HG03135 (cell line): ENCODE data around the gene DAND5.
A peak's percentile ranks its signal among the peaks of the same experiment; 100 is the strongest.
"Not testable (repeated sequence)": the region's sequence is repeated elsewhere in the genome, so short reads cannot be mapped to it uniquely, and the experiment has no call there.

Experiments
- ATAC-seq: cut with Tn5 transposase; IDR thresholded peaks from one replicate; pipeline ENCODE4 v1.9.1; 2021; ENCODE audit warnings: mild to moderate bottlenecking, moderate library complexity; ENCODE audit not compliant: unreplicated experiment

The DAND5 gene

GRCh38 chr19:12965017-12965811 is 4.2 kb upstream of the DAND5 start:
- no peak for ATAC-seq

DNA sequence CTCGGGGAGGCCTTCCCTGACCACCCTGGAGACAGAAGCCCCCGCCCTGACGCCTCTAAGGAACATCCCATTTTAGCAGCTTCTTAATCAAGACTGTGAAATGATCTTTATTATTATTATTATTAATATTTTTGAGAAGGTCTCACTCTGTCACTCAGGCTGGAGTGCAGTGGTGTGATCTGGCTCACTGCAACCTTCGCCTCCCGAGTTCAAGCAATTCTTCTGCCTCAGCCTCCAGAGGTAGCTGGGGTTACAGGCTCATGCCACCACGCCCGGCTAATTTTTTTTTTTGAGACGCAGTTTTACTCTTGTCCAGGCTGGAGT is 3.6 kb upstream of the DAND5 start:
- no peak for ATAC-seq

- no peak for ATAC-seq
These were observed 1.5 kb upstream of the DAND5 start for GRCh38 chr19:12967907-12968306.

DNA sequence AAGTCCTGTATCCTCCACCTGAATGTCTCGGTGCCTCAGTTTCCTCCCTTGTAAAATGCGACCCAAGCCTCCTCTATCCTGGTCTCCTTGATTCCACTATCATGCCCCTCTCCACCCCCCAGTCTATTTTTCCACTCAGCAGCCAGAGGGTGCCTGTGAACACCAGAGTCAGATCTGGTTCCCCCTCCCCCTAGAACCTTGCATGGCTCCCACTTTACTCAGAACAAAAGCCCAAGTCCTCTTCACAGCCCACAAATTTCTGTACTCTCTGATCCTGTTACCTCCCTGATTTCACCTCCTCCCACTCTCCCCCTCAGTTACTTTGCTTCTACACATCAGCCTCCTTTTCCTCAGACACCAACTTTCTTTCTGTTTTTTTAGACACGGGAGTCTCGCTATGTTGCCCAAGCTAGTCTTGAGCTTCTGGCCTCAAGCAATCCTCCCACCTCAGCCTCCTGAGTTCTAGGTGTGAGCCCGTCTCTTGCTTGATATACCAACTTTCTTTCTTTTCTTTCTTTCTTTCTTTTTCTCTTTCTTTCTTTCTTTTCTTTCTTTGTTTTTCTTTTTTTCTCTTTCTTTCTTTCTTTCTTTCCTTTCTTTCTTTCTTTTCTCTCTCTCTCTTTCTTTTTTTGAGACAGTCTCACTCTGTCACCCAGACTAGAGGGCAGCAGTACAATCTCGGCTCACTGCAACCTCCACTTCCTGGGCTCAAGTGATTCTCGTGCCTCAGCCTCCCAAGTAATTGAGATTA is 869 bp downstream of the DAND5 start:
- ATAC-seq: no peak

DNA sequence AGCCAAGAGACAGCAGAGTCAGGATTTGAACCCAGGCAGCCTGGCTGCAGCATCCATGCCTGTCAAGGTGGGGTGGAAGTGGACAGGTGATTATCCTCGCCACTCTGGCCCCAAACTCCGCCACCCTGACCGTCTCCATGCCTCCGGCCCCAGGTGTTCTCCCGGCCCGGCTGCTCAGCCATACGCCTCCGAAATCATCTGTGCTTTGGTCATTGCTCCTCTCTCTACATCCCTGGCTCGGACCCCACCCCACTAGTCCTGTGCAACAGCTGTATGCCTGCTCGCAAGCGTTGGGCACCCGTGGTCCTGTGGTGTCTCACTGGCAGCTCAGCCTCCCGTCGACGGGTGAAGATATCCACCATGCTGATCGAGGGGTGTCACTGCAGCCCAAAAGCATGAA is 3.9 kb downstream of the DAND5 start:
- ATAC-seq: no peak

DNA sequence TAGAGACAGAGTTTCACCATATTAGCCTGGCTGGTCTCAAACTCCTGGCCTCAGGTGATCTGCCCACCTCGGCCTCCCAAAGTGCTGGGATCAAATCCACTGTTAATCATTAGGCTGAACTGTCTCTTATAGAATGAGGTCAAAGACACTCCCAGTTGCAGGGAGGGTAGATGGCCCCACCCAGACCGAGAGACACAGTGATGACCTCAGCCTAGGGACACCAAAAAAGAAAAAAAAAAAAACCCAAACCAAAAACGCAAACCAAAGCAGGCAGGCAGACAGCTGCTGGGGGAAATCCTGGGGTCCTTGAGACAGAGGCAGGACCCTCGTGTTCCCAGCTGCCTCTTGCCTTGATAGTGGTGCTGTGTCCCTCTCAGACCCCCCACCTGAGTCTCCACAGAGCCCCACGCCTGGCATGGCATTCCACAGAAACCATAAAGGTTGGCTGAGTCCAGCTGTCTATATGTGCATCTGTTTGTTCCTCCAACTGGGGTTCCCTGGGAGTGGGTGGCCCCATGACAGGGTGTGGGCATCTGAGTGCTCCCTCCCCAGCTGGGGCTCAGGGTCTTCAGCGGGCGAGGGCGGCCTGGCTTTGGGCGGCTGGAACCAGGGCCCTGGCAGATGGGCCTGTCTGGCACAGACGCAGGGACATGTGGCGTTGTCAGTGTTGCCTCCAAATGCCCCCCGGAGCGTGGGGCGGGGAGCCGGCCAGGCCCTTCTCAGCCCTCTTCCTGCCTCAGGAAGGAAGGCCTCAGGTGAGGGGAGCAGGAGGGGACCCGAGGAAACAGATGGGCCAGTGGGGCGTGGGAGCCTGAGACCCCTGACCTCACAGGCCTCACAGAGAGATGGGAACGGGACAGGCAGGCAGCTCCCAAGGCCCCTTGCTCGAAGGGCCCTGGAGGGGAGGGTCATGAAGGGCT is 5.2 kb downstream of the DAND5 start:
- ATAC-seq: no peak

- ATAC-seq: no peak
These were observed 5.9 kb downstream of the DAND5 start for GRCh38 chr19:12975221-12975741.

- ATAC-seq: not testable (repeated sequence)
These were observed 6.7 kb downstream of the DAND5 start for GRCh38 chr19:12976109-12976508.

DNA sequence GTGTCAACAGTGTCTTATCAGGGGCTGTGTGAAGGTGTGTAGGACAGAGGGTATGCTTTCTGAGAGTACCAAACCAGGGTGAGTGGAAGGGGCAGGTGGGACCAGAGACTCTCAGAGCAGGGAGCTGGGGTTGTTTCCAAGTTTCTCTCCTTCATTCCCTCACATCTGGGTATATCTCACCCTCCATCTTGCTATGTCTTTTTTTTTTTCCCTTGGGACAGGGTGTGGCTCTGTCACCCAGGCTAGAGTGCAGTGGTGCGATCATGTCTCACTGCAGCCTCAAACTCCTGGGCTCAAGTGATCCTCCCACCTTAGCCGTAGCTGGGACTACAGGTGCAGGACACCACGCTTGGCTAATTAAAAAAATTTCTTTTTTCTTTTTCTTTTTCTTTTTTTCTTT is 10.6 kb downstream of the DAND5 start:
- no peak for ATAC-seq

DNA sequence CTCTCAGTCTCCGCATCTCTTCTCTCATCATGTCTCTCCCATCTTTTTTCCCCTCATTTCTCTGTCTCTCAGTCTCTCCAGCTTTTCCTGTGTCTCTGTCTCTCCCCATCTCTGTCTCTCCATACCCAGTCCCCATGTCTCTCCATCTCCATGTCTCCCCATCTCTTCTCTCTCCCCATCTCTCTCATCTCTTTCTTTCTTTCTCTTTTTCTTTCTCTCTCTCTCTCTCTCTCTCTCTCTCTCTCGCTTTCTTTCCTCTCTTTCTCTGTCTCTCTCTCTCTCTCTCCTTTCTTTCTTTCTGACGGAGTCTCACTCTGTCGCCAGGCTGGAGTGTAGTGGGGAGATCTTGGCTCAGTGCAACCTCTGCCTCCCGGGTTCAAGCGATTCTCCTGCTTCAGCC is 13.3 kb downstream of the DAND5 start:
- no peak for ATAC-seq

- ATAC-seq: no peak
These were observed 13.7 kb downstream of the DAND5 start for GRCh38 chr19:12983091-12983490.

- ATAC-seq: peak; percentile 52
These were observed 14.3 kb downstream of the DAND5 start for GRCh38 chr19:12983542-12984142.

- ATAC-seq: no peak
These were observed 14.8 kb downstream of the DAND5 start for GRCh38 chr19:12984143-12984627.

GRCh38 chr19:12984683-12985048 is 15.3 kb downstream of the DAND5 start:
- ATAC-seq: no peak

DNA sequence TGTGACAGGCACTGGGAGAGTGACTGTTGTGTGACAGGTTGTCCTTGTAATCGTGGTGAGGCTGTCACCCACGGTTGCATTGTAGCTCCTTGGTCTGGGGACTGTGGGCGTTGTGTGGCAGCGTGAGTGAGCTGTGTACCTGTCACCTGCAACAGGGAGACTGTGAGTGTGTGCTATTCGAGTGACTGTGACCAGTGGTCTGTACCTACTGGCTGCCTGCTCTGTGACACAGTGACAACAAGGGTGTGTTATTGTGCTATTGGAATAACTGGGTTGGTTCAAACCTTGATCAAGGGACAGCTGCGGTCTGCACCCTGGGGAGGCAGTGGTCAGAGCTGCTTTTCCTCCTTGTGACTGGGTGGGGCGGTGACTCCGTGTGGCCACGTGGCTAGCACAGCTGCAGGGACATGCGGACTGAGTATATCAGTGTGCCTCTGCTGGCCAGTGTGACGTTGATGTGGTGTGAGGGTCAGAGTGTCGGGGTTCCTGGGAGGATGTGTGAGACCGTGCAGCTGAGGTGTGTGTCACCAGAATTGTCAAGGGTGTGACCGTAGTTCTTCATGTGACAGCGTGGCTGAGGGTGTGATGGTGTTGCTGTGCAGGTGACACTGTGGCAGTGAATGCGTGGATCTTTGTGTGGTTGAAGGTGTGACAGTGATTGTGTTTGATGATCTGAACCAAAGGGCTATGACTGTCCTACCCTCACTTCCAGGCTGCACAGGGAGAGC is 15.8 kb downstream of the DAND5 start:
- ATAC-seq: no peak

DNA sequence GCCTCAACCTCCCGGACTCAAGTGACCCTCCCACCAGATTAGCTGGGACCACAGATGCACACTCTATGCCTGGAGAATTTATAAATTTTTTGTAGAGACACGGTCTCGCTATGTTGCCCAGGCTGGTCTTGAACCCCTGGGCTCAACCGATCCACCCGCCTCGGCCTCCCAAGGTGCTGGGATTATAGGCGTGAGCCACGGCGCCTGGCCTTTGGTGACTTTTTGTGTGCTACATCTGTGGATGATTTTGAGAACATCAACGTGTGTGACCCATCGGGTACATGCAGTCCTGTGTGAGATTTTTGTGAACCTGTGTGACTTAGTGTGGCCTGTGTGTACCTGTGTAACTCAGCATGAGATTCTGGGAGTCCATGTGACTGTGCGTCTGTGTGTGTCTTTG is 17.4 kb downstream of the DAND5 start:
- ATAC-seq: no peak

DNA sequence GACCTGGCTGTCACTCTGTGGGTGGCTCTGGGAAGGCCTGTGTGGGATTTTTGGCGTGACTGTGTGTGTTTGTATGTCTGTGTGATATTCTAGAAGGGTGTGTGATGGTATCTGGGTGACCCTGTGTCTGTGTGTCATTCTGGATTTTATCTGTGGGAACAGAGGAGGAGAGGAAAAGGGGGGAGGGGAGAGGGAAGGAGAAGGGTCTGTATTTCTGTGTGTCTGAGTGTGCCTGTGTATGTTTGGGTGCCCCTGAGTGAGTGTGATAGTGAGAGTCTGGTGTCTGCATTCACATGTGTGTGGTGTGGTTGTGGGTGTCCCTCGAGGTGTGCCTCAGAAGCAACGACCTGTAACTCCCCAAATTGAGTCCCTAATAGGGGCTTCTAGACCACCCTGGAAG is 17.8 kb downstream of the DAND5 start:
- ATAC-seq: no peak

DNA sequence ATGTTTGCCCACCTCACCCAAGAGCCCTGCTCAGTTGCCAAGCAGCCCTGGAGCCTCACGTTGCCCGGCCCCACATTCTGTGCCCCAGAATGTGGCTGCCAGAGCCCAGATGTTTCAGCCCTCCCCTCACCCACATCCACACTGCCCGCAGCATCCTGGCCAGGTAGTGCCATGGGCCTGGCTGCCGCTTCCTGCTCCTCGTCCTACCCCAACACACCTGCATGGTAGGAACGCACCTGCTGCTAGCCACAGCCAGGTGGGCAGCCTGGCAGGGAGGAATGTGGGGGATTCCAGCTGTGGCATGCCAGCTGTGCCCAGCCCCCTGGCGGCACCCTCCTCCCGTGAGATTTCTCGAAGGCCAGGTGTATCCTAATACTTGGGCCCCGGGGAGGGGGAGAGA is 18.4 kb downstream of the DAND5 start:
- no peak for ATAC-seq

DNA sequence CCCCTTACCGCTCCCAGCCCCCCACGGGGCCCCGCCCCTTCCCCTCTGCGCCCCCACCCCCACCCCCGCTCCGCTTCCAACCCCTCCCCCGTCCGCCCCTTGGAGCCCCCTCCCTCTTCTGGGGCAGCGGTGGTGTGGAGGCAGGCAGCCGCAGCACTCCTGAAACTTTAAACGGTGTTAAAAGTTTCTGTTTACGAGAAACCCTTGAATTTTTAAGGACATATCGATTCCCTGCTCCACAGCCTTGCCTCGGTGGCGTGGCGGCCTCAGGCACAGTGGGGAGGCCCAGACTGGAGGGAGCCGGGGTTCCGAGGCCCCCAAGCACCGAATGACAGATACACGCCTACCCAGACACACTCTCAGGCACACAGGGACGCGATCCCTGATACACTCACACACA is 21.1 kb downstream of the DAND5 start:
- ATAC-seq: no peak

DNA sequence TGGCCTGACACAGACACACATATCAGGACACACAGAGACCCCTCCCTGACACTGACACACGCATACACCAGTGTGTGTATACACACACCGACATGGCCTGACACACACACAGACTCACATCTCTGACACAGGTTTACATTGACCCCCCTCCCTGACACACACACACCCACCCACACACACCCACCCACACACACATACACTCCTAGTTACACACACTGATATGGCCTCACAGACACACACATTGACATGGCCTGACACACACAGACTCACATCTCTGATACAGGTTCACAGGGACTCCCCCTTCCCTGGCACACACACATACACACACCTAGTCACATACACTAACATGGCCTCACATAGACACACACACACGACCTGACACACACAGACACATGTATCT is 21.5 kb downstream of the DAND5 start:
- ATAC-seq: no peak
